Measurements from ENCODE around the gene RNASEH1. TPM values are rescaled to one million over a fixed set of nuclear protein-coding genes. Genes with fewer than 3 reads are reported as not detected.

RNASEH1 gene
- total and polyA plus RNA-seq, 2 of the 13 experiments (the other 11 are each of a cell fraction or from before 2014, with no cell fraction given), result 14.5 to 57.4 TPM

DNA sequence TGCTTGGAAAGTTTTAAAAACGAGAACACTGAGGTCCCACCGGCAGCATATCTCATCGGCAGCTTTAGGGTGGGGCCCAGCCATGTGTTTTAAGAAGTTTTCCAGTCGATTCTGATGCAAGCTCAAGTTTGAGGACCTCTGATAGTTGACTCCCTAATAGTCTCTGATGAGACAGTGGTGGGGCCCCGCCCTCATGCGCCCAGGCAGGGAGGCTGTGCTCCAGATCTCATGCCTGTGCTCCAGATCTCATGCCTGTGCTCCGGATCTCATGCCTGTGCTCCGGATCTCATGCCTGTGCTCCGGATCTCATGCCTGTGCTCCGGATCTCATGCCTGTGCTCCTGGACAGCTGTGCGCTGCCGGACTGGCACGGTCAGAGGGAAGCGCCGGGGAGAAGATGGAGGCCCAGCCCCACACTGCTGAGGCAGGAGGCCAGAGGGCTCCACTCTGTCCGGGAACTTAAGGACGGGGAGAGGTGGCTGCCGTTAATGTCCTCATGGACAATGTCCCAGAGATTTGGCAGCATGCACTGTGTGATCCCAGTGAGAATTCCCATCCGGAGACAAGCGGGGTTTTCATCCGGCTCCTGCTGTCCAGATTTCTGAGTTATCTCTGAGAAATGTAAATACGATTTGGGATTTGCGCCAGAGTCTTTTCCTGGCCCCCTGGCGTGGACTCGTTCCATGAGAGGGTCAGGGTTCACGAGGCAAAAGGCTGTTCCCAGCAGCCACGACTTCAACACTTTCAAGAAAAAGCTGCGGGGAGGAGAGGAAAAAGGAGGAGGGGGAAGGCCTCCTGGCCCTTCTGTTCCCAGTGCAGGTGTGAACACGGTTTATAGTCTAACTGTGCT lies 27.4 kb upstream of the RNASEH1 start (continued):
- TF ChIP-seq ZNF512B (CRISPR knock-in tag; IDR thresholded peaks at IDR 0.05; ENCODE audit: borderline replicate concordance) (peak; percentile 12; the same call in 1 of the 2 replicates), GTF3A (CRISPR knock-in tag; conservative IDR thresholded peaks at IDR 0.05) (no peak), ARNTL (CRISPR knock-in tag; IDR thresholded peaks at IDR 0.05) (peak; percentile 83; the same call in 1 of the 2 replicates), ZNF577 (CRISPR knock-in tag; IDR thresholded peaks at IDR 0.05; ENCODE audit: borderline replicate concordance, low read depth) (no peak), NFE2L2 (IDR thresholded peaks at IDR 0.05; ENCODE audit: low read length) (no peak), ZNF253 (CRISPR knock-in tag; IDR thresholded peaks at IDR 0.05; ENCODE audit: borderline replicate concordance) (peak; percentile 72; the same call in 1 of the 2 replicates), ZNF3 (CRISPR knock-in tag; IDR thresholded peaks at IDR 0.05) (no peak; the same call in 1 of the 2 replicates), KLF13 (CRISPR knock-in tag; IDR thresholded peaks at IDR 0.05) (no peak), THRA (CRISPR knock-in tag; IDR thresholded peaks at IDR 0.05; ENCODE audit: borderline replicate concordance) (peak; percentile 47; the same call in 1 of the 2 replicates)
- TF ChIP-seq, protein P1, sequence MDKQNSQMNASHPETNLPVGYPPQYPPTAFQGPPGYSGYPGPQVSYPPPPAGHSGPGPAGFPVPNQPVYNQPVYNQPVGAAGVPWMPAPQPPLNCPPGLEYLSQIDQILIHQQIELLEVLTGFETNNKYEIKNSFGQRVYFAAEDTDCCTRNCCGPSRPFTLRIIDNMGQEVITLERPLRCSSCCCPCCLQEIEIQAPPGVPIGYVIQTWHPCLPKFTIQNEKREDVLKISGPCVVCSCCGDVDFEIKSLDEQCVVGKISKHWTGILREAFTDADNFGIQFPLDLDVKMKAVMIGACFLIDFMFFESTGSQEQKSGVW (CRISPR knock-in tag; IDR thresholded peaks at IDR 0.05; ENCODE audit: borderline replicate concordance), result no peak
- TF ChIP-seq, protein P2, sequence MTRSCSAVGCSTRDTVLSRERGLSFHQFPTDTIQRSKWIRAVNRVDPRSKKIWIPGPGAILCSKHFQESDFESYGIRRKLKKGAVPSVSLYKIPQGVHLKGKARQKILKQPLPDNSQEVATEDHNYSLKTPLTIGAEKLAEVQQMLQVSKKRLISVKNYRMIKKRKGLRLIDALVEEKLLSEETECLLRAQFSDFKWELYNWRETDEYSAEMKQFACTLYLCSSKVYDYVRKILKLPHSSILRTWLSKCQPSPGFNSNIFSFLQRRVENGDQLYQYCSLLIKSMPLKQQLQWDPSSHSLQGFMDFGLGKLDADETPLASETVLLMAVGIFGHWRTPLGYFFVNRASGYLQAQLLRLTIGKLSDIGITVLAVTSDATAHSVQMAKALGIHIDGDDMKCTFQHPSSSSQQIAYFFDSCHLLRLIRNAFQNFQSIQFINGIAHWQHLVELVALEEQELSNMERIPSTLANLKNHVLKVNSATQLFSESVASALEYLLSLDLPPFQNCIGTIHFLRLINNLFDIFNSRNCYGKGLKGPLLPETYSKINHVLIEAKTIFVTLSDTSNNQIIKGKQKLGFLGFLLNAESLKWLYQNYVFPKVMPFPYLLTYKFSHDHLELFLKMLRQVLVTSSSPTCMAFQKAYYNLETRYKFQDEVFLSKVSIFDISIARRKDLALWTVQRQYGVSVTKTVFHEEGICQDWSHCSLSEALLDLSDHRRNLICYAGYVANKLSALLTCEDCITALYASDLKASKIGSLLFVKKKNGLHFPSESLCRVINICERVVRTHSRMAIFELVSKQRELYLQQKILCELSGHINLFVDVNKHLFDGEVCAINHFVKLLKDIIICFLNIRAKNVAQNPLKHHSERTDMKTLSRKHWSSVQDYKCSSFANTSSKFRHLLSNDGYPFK (CRISPR knock-in tag; IDR thresholded peaks at IDR 0.05; ENCODE audit: borderline replicate concordance), result peak; percentile 16; the same call in 1 of the 2 replicates
- TF ChIP-seq, protein P3, sequence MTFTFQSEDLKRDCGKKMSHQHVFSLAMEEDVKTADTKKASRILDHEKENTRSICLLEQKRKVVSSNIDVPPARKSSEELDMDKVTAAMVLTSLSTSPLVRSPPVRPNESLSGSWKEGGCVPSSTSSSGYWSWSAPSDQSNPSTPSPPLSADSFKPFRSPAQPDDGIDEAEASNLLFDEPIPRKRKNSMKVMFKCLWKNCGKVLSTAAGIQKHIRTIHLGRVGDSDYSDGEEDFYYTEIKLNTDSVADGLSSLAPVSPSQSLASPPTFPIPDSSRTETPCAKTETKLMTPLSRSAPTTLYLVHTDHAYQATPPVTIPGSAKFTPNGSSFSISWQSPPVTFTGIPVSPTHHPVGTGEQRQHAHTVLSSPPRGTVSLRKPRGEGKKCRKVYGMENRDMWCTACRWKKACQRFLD (CRISPR knock-in tag; IDR thresholded peaks at IDR 0.05; ENCODE audit: borderline replicate concordance), result no peak
- TF ChIP-seq, protein P4, sequence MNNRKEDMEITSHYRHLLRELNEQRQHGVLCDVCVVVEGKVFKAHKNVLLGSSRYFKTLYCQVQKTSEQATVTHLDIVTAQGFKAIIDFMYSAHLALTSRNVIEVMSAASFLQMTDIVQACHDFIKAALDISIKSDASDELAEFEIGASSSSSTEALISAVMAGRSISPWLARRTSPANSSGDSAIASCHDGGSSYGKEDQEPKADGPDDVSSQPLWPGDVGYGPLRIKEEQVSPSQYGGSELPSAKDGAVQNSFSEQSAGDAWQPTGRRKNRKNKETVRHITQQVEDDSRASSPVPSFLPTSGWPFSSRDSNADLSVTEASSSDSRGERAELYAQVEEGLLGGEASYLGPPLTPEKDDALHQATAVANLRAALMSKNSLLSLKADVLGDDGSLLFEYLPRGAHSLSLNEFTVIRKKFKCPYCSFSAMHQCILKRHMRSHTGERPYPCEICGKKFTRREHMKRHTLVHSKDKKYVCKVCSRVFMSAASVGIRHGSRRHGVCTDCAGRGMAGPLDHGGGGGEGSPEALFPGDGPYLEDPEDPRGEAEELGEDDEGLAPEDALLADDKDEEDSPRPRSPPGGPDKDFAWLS (CRISPR knock-in tag; IDR thresholded peaks at IDR 0.05; ENCODE audit: borderline replicate concordance), result no peak

Measured in HepG2 (cell line).